Skin of body (tissue), 2 donors: ENCODE measurements around the gene PLCG1. TPM values are rescaled to one million over a fixed set of nuclear protein-coding genes. Genes with fewer than 3 reads are reported as not detected.

ENCODE experiments used
- DNase-seq: peaks from one replicate; lab custom pipeline; 2025; lab: John Stamatoyannopoulos, UW
- total RNA-seq: library from RNA; depleted of rRNA; stranded (reverse); fragments of >200 nt; gene quantifications from one replicate; pipeline ENCODE4 v1.2.3, GENCODE V29; 2014

The PLCG1 gene
- total RNA-seq, 1 donor from 2014 or later, result 126 TPM

DNA sequence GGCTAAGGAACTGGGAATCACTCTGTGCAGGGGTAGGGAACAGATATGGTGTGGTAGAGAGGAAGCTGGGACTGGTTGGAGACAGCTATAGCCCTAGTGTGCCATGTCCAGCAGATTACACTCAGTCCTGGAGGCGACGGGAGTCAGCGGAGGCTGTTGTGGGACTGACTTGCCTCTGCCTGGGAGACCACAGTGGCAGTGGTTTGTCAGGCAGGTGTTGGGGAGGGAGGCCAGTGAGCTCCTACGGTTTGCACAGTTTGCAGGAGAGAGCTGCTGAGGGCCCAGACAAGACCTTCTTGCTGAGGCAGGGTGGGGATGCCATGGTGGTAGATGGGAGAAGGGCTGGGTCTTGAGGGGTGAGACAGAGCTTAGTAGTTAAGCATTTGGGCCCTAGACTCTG lies 4.9 kb downstream of the PLCG1 start:
- DNase-seq, result no peak

DNA sequence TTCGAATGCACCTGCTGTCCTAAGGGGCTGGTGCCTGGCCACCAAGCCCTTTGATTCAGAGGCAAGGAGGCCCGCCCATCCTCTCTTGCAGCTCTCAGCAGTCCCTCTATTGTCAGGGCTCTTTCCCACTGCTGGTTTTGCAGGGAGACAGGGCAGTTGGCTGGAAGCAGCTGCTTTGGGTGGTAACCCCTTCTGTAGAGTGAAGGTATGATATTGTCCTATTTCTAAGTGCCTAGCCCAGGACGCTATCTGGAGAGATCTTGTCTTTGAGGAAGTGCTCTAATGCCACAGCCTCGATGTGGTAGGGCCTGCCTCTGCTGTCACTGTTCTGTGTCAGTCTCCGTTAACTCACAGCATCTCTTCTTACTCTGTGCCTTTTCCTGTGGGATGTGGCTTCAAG lies 5.6 kb downstream of the PLCG1 start:
- DNase-seq, result no peak

DNA sequence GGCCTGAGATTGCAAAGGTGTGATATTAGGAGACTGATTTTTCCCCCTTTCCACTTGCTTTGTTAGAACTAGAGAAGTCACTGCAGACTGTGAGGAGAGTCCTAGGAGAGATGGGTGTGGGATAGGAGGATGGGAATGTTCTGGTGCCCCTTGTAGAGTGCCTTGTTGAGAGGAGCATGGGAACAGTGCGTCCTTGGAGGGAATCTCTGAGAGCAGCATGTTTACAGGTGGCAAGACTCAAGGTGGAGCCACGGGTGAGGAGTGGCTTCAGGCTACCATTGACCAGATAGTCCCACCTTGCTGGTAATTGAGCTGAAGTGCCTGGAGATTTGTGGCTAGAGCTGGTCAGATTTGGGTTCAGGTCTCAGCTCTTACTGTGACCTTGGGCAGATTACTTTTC lies 6.0 kb downstream of the PLCG1 start:
- no peak for DNase-seq

DNA sequence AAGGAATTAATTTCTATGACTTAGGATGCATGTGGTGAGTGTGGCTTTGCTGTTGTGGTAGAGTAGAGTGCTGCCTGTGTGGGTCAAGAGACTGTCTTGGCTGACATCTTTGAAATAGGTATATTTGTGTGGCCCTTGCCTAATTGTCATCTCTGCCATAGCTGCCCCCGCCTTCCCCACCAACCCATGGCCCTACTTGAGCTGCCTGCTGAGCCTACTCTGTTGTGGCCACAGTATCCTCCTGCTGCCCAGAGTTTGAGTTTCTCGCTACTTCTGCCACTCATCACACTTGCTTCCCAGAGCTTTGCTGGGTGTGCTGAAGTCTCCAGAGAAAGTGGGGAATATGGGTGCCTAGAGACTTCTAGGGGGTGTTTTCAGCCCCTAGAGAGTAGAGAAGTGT lies 8.0 kb downstream of the PLCG1 start:
- no peak for DNase-seq

GRCh38 chr20:41145821-41146620 lies 8.7 kb downstream of the PLCG1 start:
- no peak for DNase-seq

DNA sequence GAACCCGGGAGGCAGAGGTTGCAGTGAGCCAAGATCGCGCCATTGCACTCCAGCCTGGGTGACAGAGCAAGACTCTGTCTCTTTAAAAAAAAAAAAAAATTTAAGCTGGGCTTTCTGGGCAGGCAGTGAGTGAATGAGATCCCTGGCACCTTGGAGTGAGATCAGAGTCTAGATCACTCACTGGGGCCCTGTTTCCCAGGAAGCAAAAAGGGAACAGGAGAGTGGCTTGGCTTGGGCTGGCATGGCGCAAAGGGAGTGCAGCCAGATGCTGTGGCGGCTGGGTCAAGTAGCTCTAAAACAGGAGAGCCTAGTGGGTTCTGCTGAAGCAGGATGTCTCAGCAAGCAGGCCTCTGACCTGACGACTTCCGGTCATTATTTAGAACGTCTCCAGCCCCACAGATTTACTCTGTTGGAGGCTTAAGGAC lies 10.4 kb downstream of the PLCG1 start:
- no peak for DNase-seq

- no peak for DNase-seq
Observed at GRCh38 chr20:41148942-41149341, 11.6 kb downstream of the PLCG1 start.

DNA sequence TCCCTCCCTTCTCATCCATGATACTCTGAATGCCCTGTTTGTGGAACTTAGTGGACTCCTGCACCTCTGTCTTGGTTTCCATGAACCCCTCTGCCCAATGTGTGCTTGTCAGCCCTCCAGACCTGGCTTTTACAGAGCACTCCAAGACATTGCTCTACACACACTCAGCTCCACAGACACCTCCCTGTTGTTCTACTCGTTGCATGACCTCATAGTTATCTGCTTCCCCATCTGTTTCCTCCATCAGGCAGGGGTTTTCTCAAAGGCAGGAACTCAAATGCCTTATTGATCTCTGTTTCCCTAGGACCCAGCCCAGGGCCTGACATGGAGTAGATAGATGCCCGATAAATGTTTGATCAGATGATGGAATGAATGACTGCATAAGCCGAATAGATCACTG lies 13.3 kb downstream of the PLCG1 start:
- no peak for DNase-seq

DNA sequence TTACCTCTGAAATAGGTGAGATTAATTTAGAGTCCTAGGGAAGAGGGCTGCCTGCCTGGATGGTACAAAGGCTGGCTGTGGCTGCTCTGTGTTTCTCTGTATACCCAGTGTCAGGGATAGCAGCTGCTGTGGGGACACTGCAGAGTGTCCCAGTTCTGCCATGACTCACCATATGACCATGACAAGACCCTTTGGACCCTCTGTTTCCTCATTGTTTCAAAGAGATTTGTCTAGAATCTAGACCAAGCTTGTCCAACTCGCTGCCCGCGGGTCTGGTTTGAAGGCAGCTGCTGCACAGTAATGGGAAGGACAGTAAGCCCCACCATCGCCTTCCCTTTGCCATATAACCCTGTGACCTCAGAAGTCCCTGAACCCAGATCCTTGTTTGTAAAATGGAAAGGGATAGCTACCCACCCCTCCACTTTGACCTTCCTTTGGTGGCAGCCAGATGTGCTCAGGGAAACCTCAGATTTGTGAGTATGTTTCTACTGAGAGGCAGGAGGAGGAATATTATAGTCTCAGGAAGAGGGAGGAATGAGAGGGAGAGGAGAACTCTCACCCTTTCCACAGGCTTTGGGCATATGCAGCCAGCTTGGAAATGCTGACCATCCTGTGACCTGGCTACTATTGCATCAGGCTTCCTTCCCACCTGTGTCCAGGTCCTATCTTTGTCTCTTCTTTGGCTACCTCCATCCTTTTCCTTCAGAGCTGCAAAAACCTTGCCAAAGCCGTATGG lies 14.0 kb downstream of the PLCG1 start:
- DNase-seq, result no peak

- no peak for DNase-seq
Observed at GRCh38 chr20:41152108-41152757, 14.9 kb downstream of the PLCG1 start.

GRCh38 chr20:41154436-41155176 lies 17.3 kb downstream of the PLCG1 start:
- DNase-seq, result no peak

DNA sequence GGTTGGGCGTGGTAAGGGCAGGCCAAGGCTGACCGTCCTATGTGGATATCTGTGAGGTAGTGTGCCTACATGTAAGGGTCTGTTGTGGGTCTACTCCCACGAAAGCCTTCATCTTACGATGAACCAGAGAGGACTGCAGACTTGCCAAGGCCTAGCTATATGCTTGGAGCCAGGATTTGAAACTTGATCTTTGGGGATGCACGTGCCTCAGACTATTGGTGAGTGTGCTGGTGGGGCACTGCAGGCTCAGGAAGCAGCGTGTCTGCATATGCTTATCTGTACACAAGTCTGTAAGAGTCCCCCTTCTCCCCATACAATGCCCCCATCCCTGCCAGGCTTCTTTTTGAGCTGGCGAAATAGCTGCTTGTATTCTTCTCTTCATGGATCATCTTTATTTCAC lies 17.9 kb downstream of the PLCG1 start:
- DNase-seq, result no peak

- no peak for DNase-seq
Observed at GRCh38 chr20:41158082-41158625, 20.8 kb downstream of the PLCG1 start.

DNA sequence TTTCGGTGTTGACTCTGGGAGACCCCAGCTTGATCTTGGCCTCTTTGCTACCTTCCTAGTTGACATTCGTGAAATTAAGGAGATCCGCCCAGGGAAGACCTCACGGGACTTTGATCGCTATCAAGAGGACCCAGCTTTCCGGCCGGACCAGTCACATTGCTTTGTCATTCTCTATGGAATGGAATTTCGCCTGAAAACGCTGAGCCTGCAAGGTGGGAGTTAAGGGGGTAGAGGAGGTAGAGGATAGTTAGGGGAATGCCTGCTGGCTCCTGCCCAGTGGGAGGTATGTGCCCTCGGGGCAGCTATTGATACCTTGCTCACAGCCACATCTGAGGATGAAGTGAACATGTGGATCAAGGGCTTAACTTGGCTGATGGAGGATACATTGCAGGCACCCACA lies 22.2 kb downstream of the PLCG1 start:
- no peak for DNase-seq

GRCh38 chr20:41160686-41161085 lies 23.3 kb downstream of the PLCG1 start:
- no peak for DNase-seq

DNA sequence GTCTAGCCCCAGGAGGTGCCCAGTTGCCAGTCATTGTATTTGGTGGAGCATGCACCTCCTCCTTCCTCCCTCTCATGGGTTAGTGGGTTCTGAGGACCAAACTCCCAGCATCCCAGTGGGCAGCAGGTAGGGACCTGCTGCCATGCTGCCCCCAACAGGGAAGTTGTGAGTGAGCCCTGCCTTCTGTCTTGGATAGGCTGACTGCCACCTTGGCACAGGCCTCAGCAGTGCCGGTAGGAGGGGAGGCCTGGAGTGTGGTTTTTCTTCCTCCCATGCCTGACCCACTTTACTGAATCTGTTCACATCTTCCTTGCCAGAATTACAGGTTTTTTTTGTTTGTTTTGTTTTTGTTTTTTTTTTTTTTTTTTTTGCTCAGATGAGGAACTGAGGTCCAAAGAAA lies 24.5 kb downstream of the PLCG1 start:
- DNase-seq, result no peak

DNA sequence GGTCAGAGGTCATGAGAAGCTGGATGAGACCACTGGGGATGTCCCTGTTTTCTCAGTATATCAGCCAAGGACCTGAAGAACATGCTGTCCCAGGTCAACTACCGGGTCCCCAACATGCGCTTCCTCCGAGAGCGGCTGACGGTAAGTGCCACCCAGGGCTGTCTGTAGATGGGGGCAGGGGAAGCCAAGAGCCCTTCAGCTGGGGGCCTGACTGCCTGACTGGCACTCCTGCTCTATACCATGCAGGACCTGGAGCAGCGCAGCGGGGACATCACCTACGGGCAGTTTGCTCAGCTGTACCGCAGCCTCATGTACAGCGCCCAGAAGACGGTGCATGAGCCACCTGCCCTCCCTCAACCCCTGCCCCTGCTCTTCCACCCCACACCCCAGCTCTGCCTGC lies 25.1 kb downstream of the PLCG1 start:
- no peak for DNase-seq

- no peak for DNase-seq
Observed at GRCh38 chr20:41163821-41164220, 26.5 kb downstream of the PLCG1 start.

DNA sequence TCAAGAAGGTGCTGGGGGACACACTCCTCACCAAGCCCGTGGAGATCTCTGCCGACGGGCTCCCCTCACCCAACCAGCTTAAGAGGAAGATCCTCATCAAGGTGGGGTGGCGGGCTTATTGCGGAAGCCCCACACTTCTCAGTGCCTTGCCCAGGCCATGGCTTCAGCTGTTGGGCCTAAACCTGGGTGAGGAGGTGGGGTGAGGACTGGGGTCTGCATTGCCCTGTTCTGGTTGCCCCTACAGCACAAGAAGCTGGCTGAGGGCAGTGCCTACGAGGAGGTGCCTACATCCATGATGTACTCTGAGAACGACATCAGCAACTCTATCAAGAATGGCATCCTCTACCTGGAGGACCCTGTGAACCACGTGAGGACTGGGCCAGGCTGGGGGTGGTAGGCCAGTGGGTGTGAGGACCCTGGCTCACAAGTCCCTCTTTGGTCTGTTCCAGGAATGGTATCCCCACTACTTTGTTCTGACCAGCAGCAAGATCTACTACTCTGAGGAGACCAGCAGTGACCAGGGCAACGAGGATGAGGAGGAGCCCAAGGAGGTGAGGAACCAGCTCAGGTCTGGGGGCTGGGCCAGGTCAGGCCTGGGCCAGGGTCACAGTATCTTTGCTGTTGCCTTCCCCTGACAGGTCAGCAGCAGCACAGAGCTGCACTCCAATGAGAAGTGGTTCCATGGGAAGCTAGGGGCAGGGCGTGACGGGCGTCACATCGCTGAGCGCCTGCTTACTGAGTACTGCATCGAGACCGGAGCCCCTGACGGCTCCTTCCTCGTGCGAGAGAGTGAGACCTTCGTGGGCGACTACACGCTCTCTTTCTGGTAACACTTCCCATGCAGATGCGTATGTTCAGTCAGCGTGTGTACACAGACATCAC lies 27.9 kb downstream of the PLCG1 start:
- no peak for DNase-seq
